ENCODE results near the gene CBFA2T2.
"Not testable (repeated sequence)": the region's sequence is repeated elsewhere in the genome, so short reads cannot be mapped to it uniquely, and the experiment has no call there.

CBFA2T2 gene

GRCh38 chr20:33506576-33506975 lies 16.7 kb downstream of the CBFA2T2 start:
- DNase-seq (ENCODE audit: low read depth, low spot score), result no peak

DNA sequence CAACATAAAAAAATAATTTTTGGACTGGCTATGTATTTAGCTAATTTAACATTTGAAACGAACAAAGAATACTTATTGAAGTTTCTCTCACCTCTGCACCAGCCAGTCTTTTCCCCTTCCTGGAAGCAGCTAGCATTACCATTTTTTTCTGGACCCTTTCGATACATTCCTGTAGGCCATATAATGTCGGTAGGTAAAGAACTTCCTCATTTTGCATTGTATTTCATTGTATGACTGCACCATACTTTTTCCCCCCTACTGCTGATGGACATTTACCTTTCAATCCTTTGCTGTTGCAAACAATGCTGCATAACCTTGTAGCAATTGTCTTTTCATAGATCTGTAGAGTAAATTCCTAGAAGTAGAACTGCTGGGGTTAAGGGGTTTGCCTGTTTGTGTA lies 17.6 kb downstream of the CBFA2T2 start:
- DNase-seq (ENCODE audit: low read depth, low spot score), result no peak

DNA sequence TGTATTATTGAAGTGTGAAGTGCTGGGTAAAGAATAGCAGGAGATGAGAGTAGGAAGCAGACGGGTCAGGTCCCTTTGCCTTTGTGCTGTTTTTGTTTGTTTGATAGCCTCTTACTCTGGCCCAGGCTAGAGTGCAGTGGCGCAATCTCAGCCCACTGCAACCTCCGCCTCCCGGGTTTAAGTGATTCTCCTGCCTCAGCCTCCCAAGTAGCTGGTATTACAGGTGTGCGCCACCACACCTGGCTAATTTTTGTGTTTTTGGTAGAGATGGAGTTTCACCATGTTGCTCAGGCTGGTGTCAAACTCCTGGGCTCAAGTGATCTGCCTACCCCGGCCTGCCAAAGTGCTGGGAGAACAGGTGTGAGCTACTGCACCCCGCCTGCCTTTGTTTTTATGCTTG lies 18.1 kb downstream of the CBFA2T2 start:
- DNase-seq (ENCODE audit: low read depth, low spot score), result not testable (repeated sequence)

- not testable (repeated sequence) for DNase-seq (ENCODE audit: low read depth, low spot score)
Observed at GRCh38 chr20:33509057-33509456, 19.2 kb downstream of the CBFA2T2 start.

DNA sequence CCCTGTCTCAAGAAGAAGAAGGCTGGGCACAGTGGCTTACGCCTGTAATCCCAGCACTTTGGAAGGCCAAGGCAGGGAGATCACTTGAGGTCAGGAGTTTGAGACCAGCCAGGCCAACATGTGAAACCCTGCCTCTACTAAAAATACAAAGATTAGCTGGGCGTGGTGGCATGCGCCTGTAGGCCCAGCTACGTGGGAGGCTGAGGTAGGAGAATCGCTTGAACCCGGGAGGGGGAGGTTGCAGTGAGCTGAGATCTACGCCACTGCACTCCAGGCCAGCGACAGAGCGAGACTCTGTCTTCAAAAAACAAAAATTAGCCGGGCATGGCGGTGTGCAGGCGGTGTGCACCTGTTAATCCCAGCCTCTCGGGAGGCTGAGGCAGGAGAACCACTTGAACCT lies 22.0 kb downstream of the CBFA2T2 start:
- DNase-seq (ENCODE audit: low read depth, low spot score), result not testable (repeated sequence)

DNA sequence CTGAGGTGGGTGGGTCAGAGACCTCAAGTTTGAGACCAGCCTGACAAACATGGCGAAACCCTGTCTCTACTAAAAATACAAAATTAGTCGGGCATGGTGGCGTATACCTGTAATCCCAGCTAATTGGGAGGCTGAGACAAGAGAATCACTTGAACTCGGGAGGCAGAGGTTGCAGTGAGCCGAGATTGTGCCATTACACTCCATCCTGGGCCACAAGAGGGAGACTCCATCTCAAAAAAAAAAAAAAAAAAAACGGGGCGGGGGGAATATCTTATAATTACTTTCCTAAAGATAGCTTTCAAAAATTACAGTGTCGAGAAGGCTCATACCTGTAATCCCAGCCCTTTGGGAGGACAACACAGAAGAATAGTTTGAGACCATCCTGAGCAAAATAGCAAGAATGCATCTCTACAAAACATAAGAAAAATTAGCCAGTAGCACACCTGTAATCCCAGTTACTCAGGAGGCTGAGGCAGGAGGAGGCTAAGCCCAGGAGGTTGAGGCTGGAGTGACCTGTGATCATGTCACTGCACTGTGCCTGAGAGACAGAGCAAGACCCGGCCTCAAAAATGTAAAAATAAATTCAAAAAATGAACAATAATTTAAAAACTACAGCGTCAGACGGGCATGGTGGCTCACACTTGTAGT lies 25.8 kb downstream of the CBFA2T2 start:
- no peak for DNase-seq (ENCODE audit: low read depth, low spot score)

DNA sequence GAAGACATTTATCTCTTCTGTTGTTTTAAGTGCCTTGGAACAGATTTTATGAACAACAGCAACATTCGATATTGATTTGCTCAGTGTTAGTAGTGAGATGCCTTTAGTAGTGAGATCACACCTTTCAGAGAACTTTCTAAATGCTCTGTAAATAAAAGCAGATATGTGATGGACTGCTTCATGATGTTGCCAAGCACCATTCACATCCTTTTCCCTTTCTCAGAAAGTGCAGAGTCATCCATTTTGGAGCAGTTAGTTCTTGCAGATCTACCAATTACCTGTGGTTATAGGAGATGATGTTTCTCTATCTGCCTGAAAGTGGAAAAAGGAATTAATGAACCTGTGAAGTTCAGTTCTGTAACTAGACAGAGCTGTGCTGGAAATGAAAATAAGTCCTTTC lies 27.0 kb downstream of the CBFA2T2 start:
- DNase-seq (ENCODE audit: low read depth, low spot score), result no peak

GRCh38 chr20:33518071-33518470 lies 28.2 kb downstream of the CBFA2T2 start:
- no peak for DNase-seq (ENCODE audit: low read depth, low spot score)

- no peak for DNase-seq (ENCODE audit: low read depth, low spot score)
Observed at GRCh38 chr20:33521461-33521860, 31.6 kb downstream of the CBFA2T2 start.

- no peak for DNase-seq (ENCODE audit: low read depth, low spot score)
Observed at GRCh38 chr20:33522256-33522820, 32.4 kb downstream of the CBFA2T2 start.

DNA sequence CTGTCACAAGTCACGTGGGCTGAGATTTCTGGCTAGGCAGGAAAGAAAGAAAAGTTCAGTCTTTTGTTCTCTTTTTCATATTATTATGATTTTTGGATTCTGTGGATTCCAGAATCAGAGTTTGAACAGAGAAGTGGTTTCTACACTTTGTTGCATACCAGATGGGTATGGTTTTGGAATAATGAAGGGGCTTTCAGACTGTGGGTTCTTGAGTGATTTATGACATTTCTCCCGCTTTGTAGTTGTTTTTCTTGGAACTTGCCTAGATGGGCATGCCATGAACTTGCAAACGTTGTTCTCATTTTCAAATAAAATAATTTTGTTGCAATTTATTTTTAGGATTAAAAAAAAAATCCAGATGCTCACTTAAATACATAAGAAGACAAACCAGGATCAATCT lies 34.4 kb downstream of the CBFA2T2 start:
- DNase-seq (ENCODE audit: low read depth, low spot score), result no peak

GRCh38 chr20:33526769-33527168 lies 36.9 kb downstream of the CBFA2T2 start:
- no peak for DNase-seq (ENCODE audit: low read depth, low spot score)

GRCh38 chr20:33531047-33531877 lies 41.4 kb downstream of the CBFA2T2 start:
- DNase-seq (ENCODE audit: low read depth, low spot score), result peak; percentile 25

DNA sequence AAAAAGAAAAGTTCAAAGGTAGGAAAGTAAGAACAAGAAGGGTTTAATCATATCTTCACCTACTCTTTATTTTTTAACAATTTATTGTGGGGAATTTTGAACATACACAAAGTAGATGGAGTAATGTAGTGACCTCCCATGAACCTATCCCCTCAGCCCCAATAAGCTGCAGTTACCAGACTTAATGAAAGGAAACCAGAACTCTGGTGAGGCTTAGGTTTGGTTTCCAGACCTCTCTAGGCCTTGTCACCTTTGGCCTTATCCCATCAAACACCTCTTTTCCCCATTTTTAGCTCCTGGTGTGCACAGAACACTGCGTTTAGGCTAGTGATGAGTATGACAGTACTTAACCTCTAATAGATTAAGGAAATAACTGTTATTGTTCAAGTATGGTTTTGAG lies 42.0 kb downstream of the CBFA2T2 start:
- peak; percentile 25 for DNase-seq (ENCODE audit: low read depth, low spot score)

GRCh38 chr20:33532753-33533459 lies 43.0 kb downstream of the CBFA2T2 start:
- DNase-seq (ENCODE audit: low read depth, low spot score), result no peak

GRCh38 chr20:33535717-33536116 lies 45.8 kb downstream of the CBFA2T2 start:
- DNase-seq (ENCODE audit: low read depth, low spot score), result not testable (repeated sequence)

DNA sequence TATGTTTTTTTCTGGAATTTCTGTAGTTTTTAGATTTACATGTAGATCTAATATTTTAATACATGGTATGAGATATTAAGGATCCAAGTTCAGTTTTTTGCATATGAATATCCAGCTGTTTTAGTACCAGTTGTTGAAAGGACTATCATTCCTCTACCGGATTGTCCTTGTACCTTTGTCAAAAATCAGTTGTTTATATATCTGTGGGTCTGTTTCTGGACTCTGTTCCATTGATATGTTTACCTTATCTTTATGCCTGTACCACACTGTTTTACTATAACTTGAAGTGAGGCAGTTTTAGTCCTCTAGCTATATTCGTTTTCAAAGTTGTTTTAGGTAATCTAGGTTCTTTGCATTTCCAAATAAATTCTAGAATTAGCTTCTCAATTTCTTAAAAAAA lies 47.7 kb downstream of the CBFA2T2 start:
- no peak for DNase-seq (ENCODE audit: low read depth, low spot score)

DNA sequence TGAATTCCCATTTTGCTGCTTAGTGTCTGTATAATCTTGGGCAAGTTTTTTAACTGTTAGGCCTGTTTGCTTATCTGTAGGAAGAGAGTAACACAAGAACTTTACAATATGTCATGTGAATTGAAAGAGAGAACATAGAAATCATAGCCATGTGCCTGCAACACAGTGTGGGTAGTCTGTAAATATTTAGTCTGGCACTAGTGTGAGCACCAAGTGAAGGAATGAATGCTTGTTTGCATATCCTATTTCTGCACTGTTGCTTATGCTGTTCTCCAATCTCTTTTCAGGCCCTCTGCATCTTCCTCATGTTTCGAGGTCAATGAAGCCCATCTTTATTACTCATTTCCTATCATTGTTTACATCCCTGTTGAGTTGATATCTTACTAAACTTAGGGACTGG lies 49.2 kb downstream of the CBFA2T2 start:
- no peak for DNase-seq (ENCODE audit: low read depth, low spot score)

- DNase-seq (ENCODE audit: low read depth, low spot score), result no peak
Observed at GRCh38 chr20:33540427-33540826, 50.5 kb downstream of the CBFA2T2 start.

- DNase-seq (ENCODE audit: low read depth, low spot score), result no peak
Observed at GRCh38 chr20:33541074-33541473, 51.2 kb downstream of the CBFA2T2 start.

DNA sequence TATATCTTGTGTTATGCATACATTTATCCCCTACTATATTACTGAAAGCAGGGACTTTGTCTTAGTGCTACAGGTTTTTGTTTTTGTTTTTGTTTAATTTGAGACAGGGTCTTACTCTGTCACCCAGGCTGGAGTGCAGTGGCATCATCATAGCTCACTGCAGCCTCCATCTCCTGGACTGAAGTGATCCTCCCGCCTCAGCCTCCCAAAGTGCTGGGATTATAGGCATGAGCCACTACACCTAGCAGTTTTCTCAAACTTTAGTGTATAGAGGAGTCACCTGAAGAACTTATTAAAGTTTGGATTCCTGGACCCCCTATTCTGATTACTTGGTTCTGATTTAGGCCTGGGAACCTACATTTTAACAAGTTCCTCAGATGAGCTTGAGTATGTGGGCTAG lies 51.9 kb downstream of the CBFA2T2 start:
- DNase-seq (ENCODE audit: low read depth, low spot score), result no peak

- no peak for DNase-seq (ENCODE audit: low read depth, low spot score)
Observed at GRCh38 chr20:33545763-33546162, 55.9 kb downstream of the CBFA2T2 start.

Measured in ELF-1 (cell line).